ENCODE measurements around the gene ZNF71. TPM values are rescaled to one million over a fixed set of nuclear protein-coding genes. Genes with fewer than 3 reads are reported as not detected.

ZNF71 gene
- polyA plus RNA-seq, 3 donors: 2.6 to 4.0 (median 4.0) TPM

DNA sequence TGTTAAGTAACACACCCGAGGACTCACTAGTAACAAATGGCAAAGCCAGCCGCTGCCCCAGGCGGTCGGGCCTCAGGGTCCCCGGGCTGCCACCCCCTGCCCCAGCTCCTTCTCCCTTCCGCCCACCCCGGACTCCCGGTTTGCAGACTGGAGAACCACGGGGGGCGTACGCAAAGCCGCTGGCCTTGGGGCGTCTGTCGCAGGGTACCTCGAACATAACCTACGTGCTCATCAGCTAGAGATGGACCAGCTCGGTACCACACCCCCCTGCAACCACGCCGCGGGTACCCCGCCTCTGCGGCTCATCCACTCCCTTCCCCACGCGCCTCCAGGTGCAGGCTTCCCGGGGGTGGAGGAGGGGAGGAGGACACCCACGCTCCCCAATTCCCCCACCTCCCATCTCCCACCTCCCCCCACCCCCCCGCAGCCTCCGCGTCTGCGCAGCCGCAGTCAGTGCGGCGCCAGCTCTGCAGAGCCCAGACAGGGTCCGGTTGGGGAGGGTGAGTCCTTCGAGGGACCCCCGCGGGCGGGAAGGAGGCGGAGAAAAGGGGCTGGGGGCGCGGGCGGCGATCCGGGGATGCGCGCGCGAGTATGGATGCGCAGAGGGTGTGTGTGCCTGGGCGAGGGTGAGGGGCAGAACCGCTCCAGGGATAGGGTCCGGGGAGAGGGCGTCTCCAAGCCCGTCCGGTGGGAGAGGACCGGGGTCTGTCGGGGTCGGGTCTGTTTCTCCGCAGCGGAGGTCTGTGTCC lies 47.8 kb downstream of the ZNF71 start, which contains the start of gene SMIM17:
TSS of gene SMIM17 (plus strand) at position 449 of the 749 bp plus-strand sequence. CDS start 2,509 bp downstream, outside the sequence.
- intact Hi-C loops (cut with micrococcal nuclease): no loop called here
- DNase-seq: no peak
- no peaks in the 10 kb centered on the region for H3K36me3 ChIP-seq (replicated peaks in 1 of 2; ENCODE audit: control insufficient read depth in 1 of 2, insufficient read depth in 2 of 2, low read length in 2 of 2)
- H3K9ac ChIP-seq (ENCODE audit: insufficient read depth, low read length, poor library complexity, severe bottlenecking): no peak within 1 kb of the TSS
- H4K20me1 ChIP-seq (ENCODE audit: insufficient read depth, low read length): no peaks in the 10 kb centered on the region
- Mint-ChIP-seq H3K4me3 (no peak within 1 kb of the TSS), H3K27me3 (ENCODE audit: low read depth in 3 of 3) (peaks cover 5 to 12% (median 12%) of the 10 kb centered on the region in 3 donors), H3K27ac (no peak within 1 kb of the TSS), H3K36me3 (no peaks in the 10 kb centered on the region), H3K4me1 (no peaks in the 10 kb centered on the region), H3K9me3 (peaks cover 45 to 76% (median 65%) of the 10 kb centered on the region in 7 donors)
- WGBS (ENCODE audit: insufficient coverage): 11% methylated on average over 44 of the region's 60 CpGs
- no peak within 1 kb of the TSS for H3K4me3 ChIP-seq (replicated peaks in 1 of 3; ENCODE audit: low read depth in 2 of 3, low read length in 3 of 3)
- TF ChIP-seq, protein P1, sequence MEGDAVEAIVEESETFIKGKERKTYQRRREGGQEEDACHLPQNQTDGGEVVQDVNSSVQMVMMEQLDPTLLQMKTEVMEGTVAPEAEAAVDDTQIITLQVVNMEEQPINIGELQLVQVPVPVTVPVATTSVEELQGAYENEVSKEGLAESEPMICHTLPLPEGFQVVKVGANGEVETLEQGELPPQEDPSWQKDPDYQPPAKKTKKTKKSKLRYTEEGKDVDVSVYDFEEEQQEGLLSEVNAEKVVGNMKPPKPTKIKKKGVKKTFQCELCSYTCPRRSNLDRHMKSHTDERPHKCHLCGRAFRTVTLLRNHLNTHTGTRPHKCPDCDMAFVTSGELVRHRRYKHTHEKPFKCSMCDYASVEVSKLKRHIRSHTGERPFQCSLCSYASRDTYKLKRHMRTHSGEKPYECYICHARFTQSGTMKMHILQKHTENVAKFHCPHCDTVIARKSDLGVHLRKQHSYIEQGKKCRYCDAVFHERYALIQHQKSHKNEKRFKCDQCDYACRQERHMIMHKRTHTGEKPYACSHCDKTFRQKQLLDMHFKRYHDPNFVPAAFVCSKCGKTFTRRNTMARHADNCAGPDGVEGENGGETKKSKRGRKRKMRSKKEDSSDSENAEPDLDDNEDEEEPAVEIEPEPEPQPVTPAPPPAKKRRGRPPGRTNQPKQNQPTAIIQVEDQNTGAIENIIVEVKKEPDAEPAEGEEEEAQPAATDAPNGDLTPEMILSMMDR (IDR thresholded peaks at IDR 0.05): no peak
- no peak within 1 kb of the TSS for H3K27ac ChIP-seq (ENCODE audit: low read depth in 1 of 2, low read length in 2 of 2)
- H3K9me3 ChIP-seq (replicated peaks in 1 of 2; ENCODE audit: control insufficient read depth in 1 of 2, insufficient read depth in 1 of 2, low read length in 2 of 2): peaks cover 81 to 86% of the 10 kb centered on the region in 2 donors
- no peaks in the 10 kb centered on the region for H3K4me1 ChIP-seq (ENCODE audit: control insufficient read depth in 1 of 2, insufficient read depth in 2 of 2, low read length in 2 of 2)
- peaks cover 0 to 10% of the 10 kb centered on the region in 2 donors for H3K27me3 ChIP-seq (ENCODE audit: control insufficient read depth in 2 of 2, insufficient read depth in 2 of 2, low read length in 2 of 2)
- H3K4me2 ChIP-seq (replicated peaks; ENCODE audit: extremely low read depth, low read length, poor library complexity, severe bottlenecking): no peak within 1 kb of the TSS
- H3K79me2 ChIP-seq (ENCODE audit: insufficient read depth, low read length): no peaks in the 10 kb centered on the region
- no peak within 1 kb of the TSS for H2AFZ ChIP-seq (ENCODE audit: insufficient read depth, low read depth, low read length, poor library complexity, severe bottlenecking)

DNA sequence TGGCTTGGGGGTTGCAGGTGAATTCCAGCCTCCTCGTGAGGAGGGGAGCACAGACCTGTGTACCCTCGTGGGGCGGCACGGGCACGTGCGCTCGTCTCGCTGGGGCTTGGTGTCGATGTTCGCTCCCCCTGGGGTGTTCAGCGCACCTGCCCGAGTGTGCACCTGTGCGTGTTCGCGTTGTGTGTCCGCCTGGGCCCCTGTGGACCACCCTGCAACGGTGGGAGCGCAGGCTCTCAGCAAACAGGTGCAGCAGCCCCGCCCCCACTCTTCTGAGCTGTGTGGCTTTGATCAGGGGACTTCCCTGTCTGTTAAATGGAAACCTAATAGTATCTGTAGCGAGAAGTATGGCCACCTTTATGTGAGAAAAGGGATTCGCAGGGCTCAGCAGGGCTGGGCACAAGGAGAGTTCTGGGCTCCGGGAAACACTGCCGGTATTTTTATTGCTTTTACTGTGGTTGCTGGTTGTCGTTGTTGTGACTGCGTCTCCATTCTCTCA lies 48.4 kb downstream of the ZNF71 start:
- H4K20me1 ChIP-seq (ENCODE audit: insufficient read depth, low read length): no peaks in the 10 kb centered on the region
- H3K4me1 ChIP-seq (ENCODE audit: control insufficient read depth in 1 of 2, insufficient read depth in 2 of 2, low read length in 2 of 2): no peaks in the 10 kb centered on the region
- H3K4me3 Mint-ChIP-seq: no peak overlapping the region
- no peaks in the 10 kb centered on the region for H3K4me1 Mint-ChIP-seq
- intact Hi-C loops (cut with micrococcal nuclease): no loop called here
- no peaks in the 10 kb centered on the region for H3K36me3 Mint-ChIP-seq
- no peak overlapping the region for H3K4me2 ChIP-seq (replicated peaks; ENCODE audit: extremely low read depth, low read length, poor library complexity, severe bottlenecking)
- H3K9me3 ChIP-seq (replicated peaks in 1 of 2; ENCODE audit: control insufficient read depth in 1 of 2, insufficient read depth in 1 of 2, low read length in 2 of 2): peaks cover 74 to 86% of the 10 kb centered on the region in 2 donors
- H3K27me3 Mint-ChIP-seq (ENCODE audit: low read depth in 3 of 3): peaks cover 3 to 12% (median 12%) of the 10 kb centered on the region in 3 donors
- peaks cover 0 to 10% of the 10 kb centered on the region in 2 donors for H3K27me3 ChIP-seq (ENCODE audit: control insufficient read depth in 2 of 2, insufficient read depth in 2 of 2, low read length in 2 of 2)
- H3K27ac ChIP-seq (ENCODE audit: low read depth in 1 of 2, low read length in 2 of 2): no peak overlapping the region
- H3K9ac ChIP-seq (ENCODE audit: insufficient read depth, low read length, poor library complexity, severe bottlenecking): no peak overlapping the region
- H3K27ac Mint-ChIP-seq: no peak overlapping the region
- H3K9me3 Mint-ChIP-seq: peaks cover 43 to 78% (median 65%) of the 10 kb centered on the region in 7 donors
- H3K4me3 ChIP-seq (replicated peaks in 1 of 3; ENCODE audit: low read depth in 2 of 3, low read length in 3 of 3): no peak overlapping the region
- WGBS (ENCODE audit: insufficient coverage): 16% methylated on average over 22 of the region's 25 CpGs
- TF ChIP-seq, protein P1 (IDR thresholded peaks at IDR 0.05): no peak
- DNase-seq: no peak
- H2AFZ ChIP-seq (ENCODE audit: insufficient read depth, low read depth, low read length, poor library complexity, severe bottlenecking): no peak overlapping the region
- no peaks in the 10 kb centered on the region for H3K36me3 ChIP-seq (replicated peaks in 1 of 2; ENCODE audit: control insufficient read depth in 1 of 2, insufficient read depth in 2 of 2, low read length in 2 of 2)
- no peaks in the 10 kb centered on the region for H3K79me2 ChIP-seq (ENCODE audit: insufficient read depth, low read length)

All from CD14-positive monocyte (primary cell).